WTC11 (cell line): ENCODE results near the gene ULK4. TPM values are rescaled to one million over a fixed set of nuclear protein-coding genes. Genes with fewer than 3 reads are reported as not detected.

ENCODE experiments used
- ATAC-seq: fragments of 200-7000 bp; cut with Tn5 transposase; 2 replicates; pipeline ENCODE4 v1.10.0; 2021; ENCODE audit warnings: mild to moderate bottlenecking, moderate library complexity
- CTCF ChIA-PET: fragments of 300-600 bp; sonication (Branson Sonifier 250); formaldehyde crosslinking; loops from one replicate; lab custom pipeline; 2021; ENCODE audit warnings: antibody characterized with exemption; lab: Charles Lee
- POLR2A ChIA-PET: fragments of 350-600 bp; sonication (Branson Sonifier 250); formaldehyde crosslinking; loops from one replicate; lab custom pipeline; 2021; ENCODE audit warnings: antibody characterized with exemption; lab: Charles Lee
- DNase-seq: peaks from one replicate; pipeline ENCODE4 v3.0.0; 2021; ENCODE audit warnings: low spot score
- H3K27ac Mint-ChIP-seq: 2 replicates; pipeline ENCODE4 v1.8.0; 2021; ENCODE audit warnings: mixed read lengths
- H3K27me3 Mint-ChIP-seq: 2 replicates; pipeline ENCODE4 v1.8.0; 2021; ENCODE audit warnings: low read depth, mild to moderate bottlenecking, moderate library complexity, mixed read lengths
- H3K36me3 Mint-ChIP-seq: 2 replicates; pipeline ENCODE4 v1.8.0; 2021; ENCODE audit warnings: mixed read lengths
- H3K4me1 Mint-ChIP-seq: 2 replicates; pipeline ENCODE4 v1.8.0; 2022; ENCODE audit warnings: mixed read lengths
- H3K4me3 Mint-ChIP-seq: 2 replicates; pipeline ENCODE4 v1.8.0; 2021; ENCODE audit warnings: mild to moderate bottlenecking, moderate library complexity, mixed read lengths
- H3K9me3 Mint-ChIP-seq: 2 replicates; pipeline ENCODE4 v1.8.0; 2021; ENCODE audit warnings: mixed read lengths
- ATF1 ChIP-seq: sonication (generic); formaldehyde crosslinking; IDR thresholded peaks from 2 replicates; pipeline ENCODE4 v1.8.1; 2023; ENCODE audit warnings: mild to moderate bottlenecking, moderate library complexity, missing genetic modification reagents
- ATF6 ChIP-seq: sonication (generic); formaldehyde crosslinking; IDR thresholded peaks from 2 replicates; pipeline ENCODE4 v1.8.1; 2023; ENCODE audit warnings: mild to moderate bottlenecking, missing genetic modification reagents
- CREB1 ChIP-seq: sonication (generic); formaldehyde crosslinking; IDR thresholded peaks from 2 replicates; pipeline ENCODE4 v1.8.0; 2023; ENCODE audit warnings: mild to moderate bottlenecking, missing genetic modification reagents
- FOXK1 ChIP-seq: sonication (generic); formaldehyde crosslinking; IDR thresholded peaks from 2 replicates; pipeline ENCODE4 v1.8.0; 2022; ENCODE audit warnings: mild to moderate bottlenecking, moderate library complexity, missing genetic modification reagents
- FOXP4 ChIP-seq: sonication (generic); formaldehyde crosslinking; IDR thresholded peaks from 2 replicates; pipeline ENCODE4 v1.8.0; 2022; ENCODE audit warnings: mild to moderate bottlenecking, missing genetic modification reagents
- GTF2I ChIP-seq: fragments of 250-450 bp; sonication (Bioruptor Pico); conservative IDR thresholded peaks from 2 replicates; pipeline ENCODE4 v1.4.0; 2021; ENCODE audit warnings: mild to moderate bottlenecking
- IRF2 ChIP-seq: sonication (generic); formaldehyde crosslinking; IDR thresholded peaks from 2 replicates; pipeline ENCODE4 v1.8.0; 2022; ENCODE audit warnings: low read depth, missing genetic modification reagents, borderline replicate concordance
- KAT7 ChIP-seq: sonication (generic); formaldehyde crosslinking; IDR thresholded peaks from 2 replicates; pipeline ENCODE4 v1.8.1; 2023; ENCODE audit warnings: missing genetic modification reagents, mild to moderate bottlenecking, borderline replicate concordance
- MAX ChIP-seq: sonication (generic); formaldehyde crosslinking; IDR thresholded peaks from 2 replicates; pipeline ENCODE4 v1.8.0; 2022; ENCODE audit warnings: mild to moderate bottlenecking, missing genetic modification reagents
- MXD4 ChIP-seq: fragments of 250-450 bp; sonication (Bioruptor Pico); IDR thresholded peaks from 2 replicates; pipeline ENCODE4 v1.8.0; 2021; ENCODE audit warnings: mild to moderate bottlenecking, moderate library complexity, borderline replicate concordance
- NFE2L1 ChIP-seq: sonication (generic); formaldehyde crosslinking; IDR thresholded peaks from 2 replicates; pipeline ENCODE4 v1.8.1; 2023; ENCODE audit warnings: missing genetic modification reagents
- PRDM15 ChIP-seq: sonication (generic); formaldehyde crosslinking; IDR thresholded peaks from 2 replicates; pipeline ENCODE4 v1.8.0; 2022; ENCODE audit warnings: missing genetic modification reagents
- PRRX2 ChIP-seq: fragments of 250-450 bp; sonication (Bioruptor Pico); IDR thresholded peaks from 2 replicates; pipeline ENCODE4 v1.8.0; 2021; ENCODE audit warnings: mild to moderate bottlenecking
- TEAD4 ChIP-seq: sonication (generic); formaldehyde crosslinking; IDR thresholded peaks from 2 replicates; pipeline ENCODE4 v1.8.0; 2022; ENCODE audit warnings: mild to moderate bottlenecking, missing genetic modification reagents
- ZBTB21 ChIP-seq: sonication (generic); formaldehyde crosslinking; IDR thresholded peaks from 2 replicates; pipeline ENCODE4 v1.8.1; 2023; ENCODE audit warnings: mild to moderate bottlenecking, missing genetic modification reagents, borderline replicate concordance
- ZBTB43 ChIP-seq: sonication (generic); formaldehyde crosslinking; IDR thresholded peaks from 2 replicates; pipeline ENCODE4 v1.8.1; 2023; ENCODE audit warnings: mild to moderate bottlenecking, missing genetic modification reagents
- ZNF121 ChIP-seq: sonication (generic); formaldehyde crosslinking; IDR thresholded peaks from 2 replicates; pipeline ENCODE4 v1.8.0; 2023; ENCODE audit warnings: missing genetic modification reagents
- ZNF219 ChIP-seq: sonication (generic); formaldehyde crosslinking; IDR thresholded peaks from 2 replicates; pipeline ENCODE4 v1.8.0; 2023; ENCODE audit warnings: missing genetic modification reagents, mild to moderate bottlenecking, borderline replicate concordance
- total RNA-seq: library from RNA; stranded (reverse); gene quantifications from 3 replicates; pipeline ENCODE4 v1.2.3, GENCODE V29; 2021

ULK4 gene
- total RNA-seq, 1 experiment from 2014 or later: 9.2 TPM

GRCh38 chr3:41525303-41526064, 436.4 kb downstream of the ULK4 start:
- no peak overlapping the region for H3K4me3 Mint-ChIP-seq
- TF ChIP-seq ZBTB43 (CRISPR knock-in tag) (no peak), PRRX2 (CRISPR knock-in tag) (no peak), FOXK1 (no peak), ZNF219 (CRISPR knock-in tag) (no peak), NFE2L1 (no peak), CREB1 (CRISPR knock-in tag) (no peak), GTF2I (CRISPR knock-in tag) (no peak), ATF6 (no peak), PRDM15 (CRISPR knock-in tag) (no peak), ZBTB21 (CRISPR knock-in tag) (no peak), ATF1 (CRISPR knock-in tag) (no peak), MXD4 (CRISPR knock-in tag) (no peak), FOXP4 (CRISPR knock-in tag) (no peak), TEAD4 (no peak), ZNF121 (CRISPR knock-in tag) (no peak), KAT7 (CRISPR knock-in tag) (no peak), IRF2 (CRISPR knock-in tag) (no peak), MAX (no peak)
- TF ChIP-seq, all 79 proteins: peak for 0
- DNase-seq (no peak), ATAC-seq (no peak)
- Mint-ChIP-seq H3K36me3 (no peaks in the 10 kb centered on the region), H3K27me3 (no peaks in the 10 kb centered on the region), H3K9me3 (no peaks in the 10 kb centered on the region), H3K27ac (no peak overlapping the region), H3K4me1 (0 out of 2 replicates have a peak, but pooled peaks cover 8% of the 10 kb centered on the region)
- ChIA-PET CTCF (no interaction called here), POLR2A (no interaction called here)
